Endothelial cell of umbilical vein (primary cell): ENCODE results near the gene NSMCE1. TPM values are rescaled to one million over a fixed set of nuclear protein-coding genes. Genes with fewer than 3 reads are reported as not detected.

Source experiments
- BruUV-seq: library from RNA; stranded (reverse); fragments of 400-500 nt; replicated peaks from 2 replicates; lab custom pipeline; 2021; lab: Mats Ljungman, UMichigan
- CTCF ChIA-PET: fragments of 300-600, 350-600 bp; sonication (Branson Sonifier 250); formaldehyde crosslinking; loops from one replicate; lab custom pipeline; 2021; ENCODE audit warnings: antibody characterized with exemption, inconsistent platforms; lab: Charles Lee
- POLR2A ChIA-PET: fragments of 300-600, 350-600 bp; sonication (Branson Sonifier 250); formaldehyde crosslinking; loops from one replicate; lab custom pipeline; 2021; ENCODE audit warnings: antibody characterized with exemption, inconsistent platforms; lab: Charles Lee
- DNase-seq: peaks from one replicate; pipeline ENCODE4 v3.0.0-alpha.2; 2011; ENCODE audit warnings: low read depth, low spot score
- FAIRE-seq: peaks from 2 replicates; lab custom pipeline; 2011; peaks lifted over from hg19 to GRCh38; lab: Jason Lieb, UNC
- H2AFZ ChIP-seq: 2 replicates; pipeline ENCODE4 v1.6.0; 2012; ENCODE audit warnings: low read depth, low read length, control low read depth, inconsistent platforms
- H3K27ac ChIP-seq: 2 replicates; pipeline ENCODE4 v1.5.1; 2011; ENCODE audit warnings: low read depth, mild to moderate bottlenecking, control low read depth, low read length, moderate library complexity; ENCODE audit not compliant: insufficient read depth
- H3K27me3 ChIP-seq, 2 experiments: 2 replicates each; pipeline versions ENCODE4 v1.6.0 to v1.6.1; 2011; ENCODE audit warnings: low read length in 2 of 2, mixed read lengths in 1 of 2; ENCODE audit not compliant: control insufficient read depth in 2 of 2, insufficient read depth in 2 of 2
- H3K36me3 ChIP-seq, 2 experiments: 2 replicates in 1 of 2; 3 replicates in 1 of 2; pipeline ENCODE4 v1.5.1; 2011; ENCODE audit warnings: low read length in 2 of 2, mild to moderate bottlenecking in 1 of 2, moderate library complexity in 1 of 2; ENCODE audit not compliant: control insufficient read depth in 2 of 2, insufficient read depth in 2 of 2; ENCODE audit errors: extremely low read depth in 1 of 2
- H3K4me1 ChIP-seq: 3 replicates; pipeline ENCODE4 v1.5.1; 2011; ENCODE audit warnings: mild to moderate bottlenecking, low read length; ENCODE audit not compliant: control insufficient read depth, insufficient read depth; ENCODE audit errors: extremely low read depth
- H3K4me2 ChIP-seq: 2 replicates; pipeline ENCODE4 v1.6.1; 2011; ENCODE audit warnings: low read length, control low read depth, mixed read lengths; ENCODE audit not compliant: insufficient read depth
- H3K4me3 ChIP-seq, 3 experiments: fragments of 200-600 bp in 1 of 3; sonication (generic), shearing (Covaris generic) in 1 of 3; replicated peaks in 1 of 3; 2 replicates each; pipeline ENCODE4 v1.5.1; 2011 to 2016; ENCODE audit warnings: control low read depth in 3 of 3, low read length in 3 of 3, mild to moderate bottlenecking in 2 of 3, inconsistent platforms in 1 of 3, low read depth in 1 of 3, moderate library complexity in 1 of 3; ENCODE audit not compliant: insufficient read depth in 1 of 3
- H3K79me2 ChIP-seq: 2 replicates; pipeline ENCODE4 v1.6.0; 2012; ENCODE audit warnings: low read length, inconsistent platforms; ENCODE audit not compliant: control insufficient read depth, insufficient read depth
- H3K9ac ChIP-seq: replicated peaks from 2 replicates; pipeline ENCODE3; 2011; ENCODE audit warnings: low read length, control low read depth; ENCODE audit not compliant: insufficient read depth; ENCODE audit errors: extremely low read depth
- H3K9me1 ChIP-seq: replicated peaks from 3 replicates; pipeline ENCODE4 v1.6.0; 2011; ENCODE audit warnings: mild to moderate bottlenecking, low read length; ENCODE audit not compliant: control insufficient read depth, insufficient read depth; ENCODE audit errors: extremely low read depth
- H3K9me3 ChIP-seq: replicated peaks from 2 replicates; pipeline ENCODE4 v1.5.1; 2012; ENCODE audit warnings: low read length, inconsistent platforms; ENCODE audit not compliant: control insufficient read depth, insufficient read depth
- H4K20me1 ChIP-seq: replicated peaks from 2 replicates; pipeline ENCODE3; 2011; ENCODE audit warnings: mild to moderate bottlenecking, low read length; ENCODE audit not compliant: control insufficient read depth, insufficient read depth; ENCODE audit errors: extremely low read depth
- EZH2 ChIP-seq: IDR thresholded peaks from 2 replicates; pipeline ENCODE4 v1.6.1; 2012; ENCODE audit warnings: borderline replicate concordance, low read depth, mild to moderate bottlenecking, moderate library complexity, low read length, inconsistent platforms; ENCODE audit not compliant: severe bottlenecking
- FOS ChIP-seq: IDR thresholded peaks from 2 replicates; pipeline ENCODE4 v1.6.1; 2011; ENCODE audit warnings: mild to moderate bottlenecking, low read length, moderate library complexity, borderline replicate concordance; ENCODE audit not compliant: insufficient read depth
- GATA2 ChIP-seq: IDR thresholded peaks from 2 replicates; pipeline ENCODE4 v1.7.0; 2011; ENCODE audit warnings: low read depth, mild to moderate bottlenecking, moderate library complexity, mixed read lengths, low read length; ENCODE audit not compliant: insufficient read length, insufficient read depth
- JUN ChIP-seq: IDR thresholded peaks from 2 replicates; pipeline ENCODE4 v1.6.1; 2011; ENCODE audit warnings: borderline replicate concordance, low read depth; ENCODE audit not compliant: insufficient read length, insufficient read depth
- MYC ChIP-seq: IDR thresholded peaks from one replicate; pipeline ENCODE4 v1.6.1; 2011; ENCODE audit warnings: mild to moderate bottlenecking, low read depth, low read length
- POLR2A ChIP-seq: IDR thresholded peaks from 2 replicates; pipeline ENCODE4 v1.6.1; 2012; ENCODE audit warnings: low read depth, mild to moderate bottlenecking, control low read depth, low read length
- POLR2AphosphoS5 ChIP-seq: IDR thresholded peaks from 2 replicates; pipeline ENCODE4 v1.6.1; 2012; ENCODE audit warnings: low read depth, mild to moderate bottlenecking, control low read depth, low read length, moderate library complexity; ENCODE audit not compliant: insufficient read depth
- dilution Hi-C: fragments of 300-500 bp; cut with MboI; formaldehyde crosslinking; loops from one replicate; pipeline ENCODE4 v1.15.0; 2019; ENCODE audit warnings: low sequenced_read_pairs; ENCODE audit not compliant: extremely low pct_ligation_motif_present
- intact Hi-C: fragments of 100-400 bp; cut with micrococcal nuclease; formaldehyde crosslinking; loops from one replicate; pipeline ENCODE4 v1.10.0; 2022
- polyA plus RNA-seq, 4 experiments: library from polyadenylated mRNA; depleted of rRNA in 3 of 4; stranded (reverse) in 3 of 4; unstranded in 1 of 4; fragments of >200 nt; gene quantifications; 2 replicates each; pipeline versions ENCODE4 v1.2.1 to v1.2.3, GENCODE V29; 2011 to 2012; ENCODE audit warnings: missing spikeins in 1 of 4
- total RNA-seq: library from RNA; stranded (reverse); gene quantifications from 2 replicates; pipeline ENCODE4 v1.2.3, GENCODE V29; 2021
- TF ChIP-seq, protein P1 (sequence below): IDR thresholded peaks from 2 replicates; pipeline ENCODE4 v1.6.1; 2011; ENCODE audit not compliant: insufficient read depth, insufficient read length
- TF ChIP-seq, protein P2 (sequence below), 2 donors: IDR thresholded peaks; 1 replicate in 1 of 2; 2 replicates in 1 of 2; pipeline ENCODE4 v1.5.1; 2011; ENCODE audit warnings: low read length in 2 of 2, mild to moderate bottlenecking in 2 of 2, moderate library complexity in 2 of 2, control low read depth in 1 of 2, inconsistent platforms in 1 of 2, low read depth in 1 of 2; ENCODE audit not compliant: insufficient read depth in 1 of 2; ENCODE audit errors: extremely low read depth in 1 of 2

NSMCE1 gene
- total and polyA plus RNA-seq, 2 donors (not counting 3 experiments of a cell fraction or from before 2014, with no cell fraction given) = 23.8 to 42.0 TPM

DNA sequence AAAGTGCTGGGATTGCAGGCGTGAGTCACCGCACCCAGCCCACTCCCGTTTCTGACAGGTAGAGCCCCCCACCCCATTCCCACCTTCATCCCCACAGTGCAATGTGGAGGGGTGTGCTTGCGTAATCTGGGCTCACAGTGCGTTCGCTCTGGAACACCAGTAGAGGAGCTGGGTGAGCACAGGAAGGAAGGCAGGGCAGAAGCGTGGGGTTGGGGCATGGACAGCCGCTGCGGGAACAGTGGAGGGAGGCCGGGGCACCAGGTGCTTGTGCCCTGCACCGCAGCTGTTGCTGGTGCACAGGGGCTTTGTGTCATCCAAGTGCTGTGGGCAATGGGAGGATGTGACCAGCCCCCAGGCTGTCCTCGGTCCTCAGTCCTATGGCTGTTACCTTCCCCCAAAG lies 40.5 kb downstream of the NSMCE1 start:
- intact Hi-C loops = no loop called here
- CTCF ChIA-PET = interaction anchor here (1.1 to 1.5 kb wide), 2 partner anchors 10 to 127 kb away, joined by 3 read pairs; no protein-coding TSS in a partner anchor
- H3K9ac ChIP-seq = no peak overlapping the region
- no peaks in the 10 kb centered on the region for H3K27me3 ChIP-seq
- H3K4me2 ChIP-seq = no peak overlapping the region
- DNase-seq (no peak), FAIRE-seq (no peak)
- H3K27ac ChIP-seq = no peak overlapping the region
- H3K9me1 ChIP-seq = no peaks in the 10 kb centered on the region
- H2AFZ ChIP-seq = no peak overlapping the region
- no peaks in the 10 kb centered on the region for H3K79me2 ChIP-seq
- H3K4me3 ChIP-seq = no peak overlapping the region
- no peaks in the 10 kb centered on the region for H3K4me1 ChIP-seq
- TF ChIP-seq GATA2 = no peak
- TF ChIP-seq FOS = no peak
- TF ChIP-seq, protein P1, sequence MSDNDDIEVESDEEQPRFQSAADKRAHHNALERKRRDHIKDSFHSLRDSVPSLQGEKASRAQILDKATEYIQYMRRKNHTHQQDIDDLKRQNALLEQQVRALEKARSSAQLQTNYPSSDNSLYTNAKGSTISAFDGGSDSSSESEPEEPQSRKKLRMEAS = no peak
- TF ChIP-seq, protein P2, sequence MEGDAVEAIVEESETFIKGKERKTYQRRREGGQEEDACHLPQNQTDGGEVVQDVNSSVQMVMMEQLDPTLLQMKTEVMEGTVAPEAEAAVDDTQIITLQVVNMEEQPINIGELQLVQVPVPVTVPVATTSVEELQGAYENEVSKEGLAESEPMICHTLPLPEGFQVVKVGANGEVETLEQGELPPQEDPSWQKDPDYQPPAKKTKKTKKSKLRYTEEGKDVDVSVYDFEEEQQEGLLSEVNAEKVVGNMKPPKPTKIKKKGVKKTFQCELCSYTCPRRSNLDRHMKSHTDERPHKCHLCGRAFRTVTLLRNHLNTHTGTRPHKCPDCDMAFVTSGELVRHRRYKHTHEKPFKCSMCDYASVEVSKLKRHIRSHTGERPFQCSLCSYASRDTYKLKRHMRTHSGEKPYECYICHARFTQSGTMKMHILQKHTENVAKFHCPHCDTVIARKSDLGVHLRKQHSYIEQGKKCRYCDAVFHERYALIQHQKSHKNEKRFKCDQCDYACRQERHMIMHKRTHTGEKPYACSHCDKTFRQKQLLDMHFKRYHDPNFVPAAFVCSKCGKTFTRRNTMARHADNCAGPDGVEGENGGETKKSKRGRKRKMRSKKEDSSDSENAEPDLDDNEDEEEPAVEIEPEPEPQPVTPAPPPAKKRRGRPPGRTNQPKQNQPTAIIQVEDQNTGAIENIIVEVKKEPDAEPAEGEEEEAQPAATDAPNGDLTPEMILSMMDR (IDR thresholded peaks at IDR 0.05; ENCODE audit: extremely low read depth in 1 of 2, insufficient read depth in 1 of 2, low read depth in 1 of 2, low read length in 2 of 2) = no peak
- no peak for TF ChIP-seq POLR2AphosphoS5
- TF ChIP-seq JUN = no peak
- no peak for TF ChIP-seq MYC
- no peak for TF ChIP-seq EZH2
- no peak for TF ChIP-seq POLR2A
- dilution Hi-C loops = no loop called here
- H3K9me3 ChIP-seq = no peaks in the 10 kb centered on the region
- no TSS peak for BruUV-seq
- H3K36me3 ChIP-seq = peaks cover 0 to 18% of the 10 kb centered on the region in 2 experiments
- POLR2A ChIA-PET = no interaction called here
- no peaks in the 10 kb centered on the region for H4K20me1 ChIP-seq
